GM18502 (cell line): Measurements from ENCODE around the gene SSBP2.

Experiments used
- ATAC-seq: cut with Tn5 transposase; IDR thresholded peaks from one replicate; pipeline ENCODE4 v1.9.1; 2021; ENCODE audit warnings: mild to moderate bottlenecking; ENCODE audit not compliant: unreplicated experiment, poor library complexity

Gene SSBP2

GRCh38 chr5:81767938-81768337 lies 17.0 kb upstream of the SSBP2 start:
- no peak for ATAC-seq

DNA sequence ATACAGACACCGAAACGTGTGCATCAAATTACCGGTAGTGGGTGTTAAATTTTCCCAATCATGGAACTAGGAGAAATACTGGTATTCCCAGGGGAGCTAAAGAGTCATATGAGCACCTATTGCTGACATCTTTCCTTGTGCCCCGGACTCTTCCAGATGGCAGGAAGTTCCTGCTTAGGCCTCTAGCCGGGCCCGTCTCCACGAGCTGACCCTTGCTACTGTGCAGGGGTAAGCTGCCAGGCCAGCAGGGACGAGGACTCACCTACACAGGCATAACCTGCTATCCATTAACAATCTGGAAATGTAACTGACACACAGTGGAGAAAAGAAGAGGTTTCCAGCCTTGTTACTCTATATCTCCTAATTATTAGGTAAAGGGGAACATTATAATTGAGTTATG lies 16.2 kb upstream of the SSBP2 start:
- no peak for ATAC-seq

GRCh38 chr5:81766611-81767010 lies 15.7 kb upstream of the SSBP2 start:
- ATAC-seq = no peak

- ATAC-seq = no peak
Observed at GRCh38 chr5:81763294-81763928, 12.5 kb upstream of the SSBP2 start.

GRCh38 chr5:81762853-81763252 lies 12.0 kb upstream of the SSBP2 start:
- no peak for ATAC-seq

DNA sequence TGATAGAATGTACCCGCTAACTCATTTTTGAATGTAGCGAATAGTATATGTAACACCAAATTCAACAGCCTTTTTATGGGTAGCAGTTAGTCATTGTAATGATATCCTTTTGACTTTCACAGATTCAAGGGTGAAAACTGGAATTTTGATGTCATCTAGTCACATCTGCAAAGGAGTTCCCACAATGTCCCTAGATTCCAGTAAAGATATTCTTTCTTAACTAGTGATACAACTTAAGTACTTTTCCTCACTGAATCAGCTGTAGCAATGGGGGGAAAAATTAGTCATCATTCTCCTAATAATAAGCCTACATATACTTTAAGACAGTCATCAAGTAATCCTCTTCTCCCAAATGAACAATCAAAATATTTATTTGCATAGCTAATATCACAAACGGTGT lies 11.5 kb upstream of the SSBP2 start:
- ATAC-seq = no peak

DNA sequence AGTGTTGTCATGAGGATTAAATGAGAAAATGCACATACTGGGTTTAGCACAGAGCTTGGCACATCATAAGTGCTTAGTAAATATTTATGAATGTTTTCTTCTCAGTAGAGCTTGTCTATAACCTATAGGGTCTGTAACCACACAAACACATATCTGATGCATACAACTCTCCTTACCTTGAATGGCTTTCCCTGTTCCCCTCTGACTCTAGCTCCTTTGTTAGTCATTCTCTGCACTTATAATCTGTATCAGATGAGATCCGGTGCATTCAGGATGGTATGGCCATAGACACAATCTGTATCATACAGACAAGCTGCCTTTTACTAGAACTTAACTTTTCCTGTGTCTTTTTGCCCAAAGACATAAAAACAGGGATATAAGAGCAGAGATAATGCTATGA lies 11.1 kb upstream of the SSBP2 start:
- no peak for ATAC-seq

DNA sequence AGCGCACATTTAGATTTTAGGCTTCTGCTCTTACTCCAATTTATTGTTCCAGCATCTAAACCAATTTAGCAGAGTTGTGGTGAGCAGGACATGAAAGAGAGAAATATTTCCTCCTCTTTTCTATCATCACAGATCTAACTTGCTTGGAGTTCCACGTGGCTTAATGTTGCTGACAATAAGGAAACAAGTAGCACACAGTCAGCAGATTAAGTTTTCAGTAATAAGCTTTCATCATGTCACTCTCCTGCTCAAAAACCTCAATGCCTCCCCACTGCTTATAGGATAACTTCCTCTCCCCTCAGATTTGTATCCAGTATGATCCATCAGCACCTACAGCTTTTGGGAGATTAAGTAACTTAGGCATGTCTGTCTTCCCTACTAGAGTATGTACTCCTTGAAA lies 10.4 kb upstream of the SSBP2 start:
- no peak for ATAC-seq

- no peak for ATAC-seq
Observed at GRCh38 chr5:81760521-81760920, 9.6 kb upstream of the SSBP2 start.

DNA sequence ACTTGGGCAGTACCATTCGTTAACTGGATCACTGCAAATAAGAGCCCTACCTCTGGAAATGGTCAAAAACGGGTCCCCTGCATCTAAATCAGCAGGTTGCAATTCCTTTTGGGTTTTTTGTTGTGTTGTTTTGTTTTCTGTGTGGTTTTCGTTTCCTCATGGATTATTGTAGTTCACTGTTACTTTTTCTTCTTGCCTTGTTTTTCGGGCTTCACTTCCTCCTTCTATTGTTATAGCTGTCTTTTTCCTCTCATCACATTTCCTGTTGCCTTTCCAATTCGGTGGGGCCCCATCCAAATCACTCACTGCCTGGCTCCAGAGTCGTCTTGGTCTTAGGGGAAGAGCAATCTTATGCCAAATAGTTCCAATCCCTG lies 8.7 kb upstream of the SSBP2 start:
- no peak for ATAC-seq

DNA sequence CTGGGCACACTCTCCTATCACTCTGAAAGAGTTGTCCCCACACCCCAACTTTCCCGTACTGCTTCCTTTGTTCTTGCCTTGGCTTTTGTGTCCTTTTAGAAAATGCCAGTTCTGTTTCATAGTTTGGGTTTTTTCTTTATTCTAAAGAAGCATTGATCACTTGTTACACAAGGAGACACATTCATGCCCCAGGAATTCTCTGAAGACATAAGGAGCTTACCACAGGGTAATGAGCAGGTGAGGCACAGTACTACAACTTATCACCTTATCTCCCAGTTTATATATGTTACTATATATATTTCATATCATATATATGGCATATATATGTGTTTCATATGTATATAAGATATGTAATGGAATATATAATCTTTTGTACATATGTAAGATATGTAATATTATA lies 6.5 kb upstream of the SSBP2 start:
- no peak for ATAC-seq

- no peak for ATAC-seq
Observed at GRCh38 chr5:81756016-81756415, 5.1 kb upstream of the SSBP2 start.

GRCh38 chr5:81755320-81755719 lies 4.4 kb upstream of the SSBP2 start:
- ATAC-seq = no peak

- ATAC-seq = no peak
Observed at GRCh38 chr5:81754621-81755020, 3.7 kb upstream of the SSBP2 start.

DNA sequence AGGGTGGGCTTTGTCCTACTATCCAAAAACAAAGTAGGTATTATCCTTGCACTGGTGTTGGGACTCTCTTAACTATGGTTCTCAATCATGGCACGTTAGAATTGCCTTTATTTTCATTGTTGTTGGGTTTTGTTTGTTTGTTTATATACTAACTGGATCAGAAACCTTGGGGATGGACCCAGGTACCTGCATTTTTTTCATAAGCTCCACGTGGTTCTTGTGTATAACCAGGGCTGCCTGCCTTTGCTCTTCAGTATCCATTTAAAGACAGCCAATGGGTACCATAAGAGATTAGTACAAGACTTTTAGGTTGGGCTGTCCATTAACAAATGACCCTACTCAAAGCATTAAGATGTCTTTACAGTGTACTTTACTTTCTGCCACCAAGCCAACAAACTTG lies 2.5 kb upstream of the SSBP2 start:
- no peak for ATAC-seq

GRCh38 chr5:81752644-81752963 lies 1.7 kb upstream of the SSBP2 start:
- ATAC-seq = no peak

DNA sequence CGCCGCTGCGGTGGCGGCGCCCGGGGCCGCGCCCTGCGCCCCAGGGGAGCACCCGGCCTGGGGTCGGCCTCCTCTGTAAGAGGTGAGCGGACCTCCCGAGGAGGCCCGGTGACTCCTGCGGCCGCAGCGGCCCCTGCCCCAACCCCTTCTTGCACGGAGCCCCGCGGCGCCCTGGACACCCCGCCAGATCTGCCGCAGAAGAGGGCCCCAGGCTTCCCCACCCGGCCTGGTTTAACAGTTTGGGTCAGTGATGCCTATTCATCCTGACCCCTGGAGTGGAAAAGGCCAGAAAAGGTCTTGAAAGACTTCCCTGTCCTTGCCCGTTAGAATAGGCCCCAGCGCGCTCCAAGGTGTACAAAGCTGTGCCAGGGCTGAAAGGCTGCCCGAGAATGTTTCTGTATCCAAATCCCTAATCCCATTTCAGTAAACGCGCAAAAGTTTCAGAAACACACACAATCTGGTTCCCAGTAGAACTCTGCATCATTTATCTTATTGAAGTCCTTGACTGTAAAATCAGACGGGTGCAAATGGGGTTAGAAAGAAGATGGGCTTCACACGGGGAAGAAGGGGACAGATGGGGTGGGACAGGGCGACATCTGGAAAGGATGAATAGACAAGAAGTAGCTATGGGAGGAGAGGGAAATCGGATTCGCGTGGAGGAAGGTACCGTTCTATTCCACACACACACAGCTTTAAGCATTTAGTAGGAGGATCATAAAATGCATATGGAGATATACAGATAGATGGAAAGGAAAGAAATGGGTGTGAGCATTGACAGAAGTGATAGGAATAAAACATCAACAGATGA lies 1.1 kb upstream of the SSBP2 start:
- ATAC-seq = no peak

GRCh38 chr5:81750308-81751008 lies 439 bp downstream of the SSBP2 start:
- ATAC-seq = no peak

DNA sequence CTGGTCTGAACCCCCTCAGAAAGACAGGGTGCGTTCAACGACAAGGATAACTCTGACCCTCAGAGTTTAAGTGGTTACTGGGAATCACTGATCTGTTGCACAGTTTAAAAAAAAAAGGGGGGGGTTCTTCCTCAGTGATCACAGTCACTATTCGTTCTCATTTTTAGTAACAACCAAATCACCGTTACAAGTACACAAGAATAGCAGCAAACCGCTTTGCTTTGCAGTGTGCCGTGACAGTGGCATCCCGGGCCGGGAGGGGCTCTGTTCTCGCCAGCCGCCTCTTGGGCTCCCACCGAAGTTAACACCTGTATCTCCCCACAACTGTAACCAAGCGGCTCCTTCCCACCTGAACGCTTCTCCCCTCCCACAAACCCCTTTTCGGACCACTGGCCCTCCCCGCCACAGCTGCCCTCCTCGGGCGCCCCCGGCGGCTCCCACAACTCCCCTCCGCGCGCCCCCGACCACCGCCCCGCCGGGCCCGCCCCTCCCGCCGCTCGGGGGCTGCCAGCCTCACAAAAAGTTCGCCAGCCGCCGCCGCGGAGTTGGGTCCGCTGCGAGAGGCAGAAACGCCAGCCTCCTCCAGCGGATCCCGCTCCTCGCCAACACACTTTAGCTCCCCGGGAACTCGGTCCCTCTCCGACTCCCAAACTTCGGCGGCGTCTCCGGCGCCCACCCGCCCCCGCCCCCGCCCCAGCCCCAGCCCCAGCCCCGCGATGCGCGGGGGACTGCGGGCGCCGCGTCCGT lies 1.2 kb downstream of the SSBP2 start:
- peak; percentile 43 for ATAC-seq

- no peak for ATAC-seq
Observed at GRCh38 chr5:81749192-81749560, 1.7 kb downstream of the SSBP2 start.

DNA sequence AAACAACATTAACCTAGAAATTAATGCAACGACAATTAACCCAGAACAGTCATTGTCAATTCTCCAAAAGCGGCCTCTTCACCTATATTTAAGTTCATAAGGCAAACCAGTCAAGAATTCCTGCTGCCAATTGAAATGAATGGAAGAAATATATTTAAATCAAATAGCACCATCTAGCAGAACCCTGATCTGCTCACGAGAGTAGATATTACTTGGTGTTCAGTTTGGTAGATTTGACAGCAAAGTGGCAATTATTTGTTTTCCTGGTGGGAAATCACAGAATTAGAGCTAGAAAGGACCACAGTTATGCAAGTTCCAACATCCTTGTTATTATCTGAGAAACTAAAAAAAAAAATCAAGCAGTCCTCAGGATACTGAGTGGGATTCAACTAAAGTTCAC lies 2.3 kb downstream of the SSBP2 start:
- ATAC-seq = no peak
